Activated T-helper 1 cell treated with anti-CD3 and anti-CD28 coated beads, Interleukin-12 subunit alpha, Interleukin-12 subunit beta, Interleukin-2, Interleukin-4 antibody, amounts not matched to agents 30 ng/mL and 10 ng/mL and 1 ng/mL, durations not matched to agents 14 hours and 24 hours and 36 hours (primary cell): ENCODE data around the gene GRK1. TPM values are rescaled to one million over a fixed set of nuclear protein-coding genes. Genes with fewer than 3 reads are reported as not detected.
"Not testable (repeated sequence)": the region's sequence is repeated elsewhere in the genome, so short reads cannot be mapped to it uniquely, and the experiment has no call there.

ENCODE experiments used
- DNase-seq: peaks from one replicate; pipeline ENCODE4 v3.0.0; 2021; ENCODE audit warnings: low spot score
- H3K27ac Mint-ChIP-seq: one replicate; pipeline ENCODE4 v1.8.0; 2021; ENCODE audit warnings: mild to moderate bottlenecking, mixed read lengths
- H3K27me3 Mint-ChIP-seq: one replicate; pipeline ENCODE4 v1.8.0; 2022; ENCODE audit warnings: mild to moderate bottlenecking, moderate library complexity, mixed read lengths; ENCODE audit not compliant: insufficient read depth
- H3K36me3 Mint-ChIP-seq: one replicate; pipeline ENCODE4 v1.8.0; 2021; ENCODE audit warnings: low read depth, mixed read lengths
- H3K4me1 Mint-ChIP-seq: one replicate; pipeline ENCODE4 v1.8.0; 2021; ENCODE audit warnings: low read depth, mixed read lengths
- H3K4me3 Mint-ChIP-seq: one replicate; pipeline ENCODE4 v1.8.0; 2021; ENCODE audit warnings: mild to moderate bottlenecking, moderate library complexity, mixed read lengths
- H3K9me3 Mint-ChIP-seq: one replicate; pipeline ENCODE4 v1.8.0; 2021; ENCODE audit warnings: mixed read lengths
- intact Hi-C: fragments of 100-400 bp; cut with micrococcal nuclease; formaldehyde crosslinking; loops from one replicate; pipeline ENCODE4 v1.15.1; 2024
- total RNA-seq: library from RNA; stranded (reverse); gene quantifications from 2 replicates; pipeline ENCODE4 v1.2.3, GENCODE V29; 2022

Gene GRK1
- total RNA-seq, 1 donor from 2014 or later, result not detected

GRCh38 chr13:113725329-113726105, 58.5 kb downstream of the GRK1 start:
- peak overlapping the region; percentile 82 for H3K27ac Mint-ChIP-seq
- peak; percentile 51 for DNase-seq
- H3K36me3 Mint-ChIP-seq, intact Hi-C loops, H3K9me3 Mint-ChIP-seq, H3K4me1 Mint-ChIP-seq, H3K4me3 Mint-ChIP-seq, H3K27me3 Mint-ChIP-seq: not testable (repeated sequence)

- H3K36me3 Mint-ChIP-seq, intact Hi-C loops, H3K27me3 Mint-ChIP-seq, H3K9me3 Mint-ChIP-seq, H3K4me1 Mint-ChIP-seq, H3K27ac Mint-ChIP-seq: not testable (repeated sequence)
- peak overlapping the region; percentile 37 for H3K4me3 Mint-ChIP-seq
- peak; percentile 35 for DNase-seq
Measured at GRCh38 chr13:113726106-113726821, 59.2 kb downstream of the GRK1 start.

- intact Hi-C loops, result no loop called here
- no peak overlapping the region for H3K27ac Mint-ChIP-seq
- H3K27me3 Mint-ChIP-seq, result peaks cover 2% of the 10 kb centered on the region
- H3K9me3 Mint-ChIP-seq, result no peaks in the 10 kb centered on the region
- H3K4me3 Mint-ChIP-seq, result no peak overlapping the region
- no peak for DNase-seq
- no peaks in the 10 kb centered on the region for H3K4me1 Mint-ChIP-seq
- no peaks in the 10 kb centered on the region for H3K36me3 Mint-ChIP-seq
Measured at GRCh38 chr13:113726961-113727411, 60.0 kb downstream of the GRK1 start.

GRCh38 chr13:113728571-113729054, 61.6 kb downstream of the GRK1 start:
- Mint-ChIP-seq H3K4me3 (no peak overlapping the region), H3K36me3 (no peaks in the 10 kb centered on the region), H3K27me3 (peaks cover 2% of the 10 kb centered on the region), H3K9me3 (no peaks in the 10 kb centered on the region), H3K4me1 (no peaks in the 10 kb centered on the region), H3K27ac (no peak overlapping the region)
- DNase-seq, result no peak
- intact Hi-C loops, result no loop called here

- no peaks in the 10 kb centered on the region for H3K36me3 Mint-ChIP-seq
- intact Hi-C loops, result no loop called here
- H3K9me3 Mint-ChIP-seq, result no peaks in the 10 kb centered on the region
- H3K4me3 Mint-ChIP-seq, result no peak overlapping the region
- no peaks in the 10 kb centered on the region for H3K4me1 Mint-ChIP-seq
- no peak for DNase-seq
- peaks cover 2% of the 10 kb centered on the region for H3K27me3 Mint-ChIP-seq
- H3K27ac Mint-ChIP-seq, result no peak overlapping the region
Measured at GRCh38 chr13:113729187-113730019, 62.4 kb downstream of the GRK1 start.

GRCh38 chr13:113730258-113730691, 63.3 kb downstream of the GRK1 start:
- H3K36me3 Mint-ChIP-seq, result no peaks in the 10 kb centered on the region
- no peaks in the 10 kb centered on the region for H3K27me3 Mint-ChIP-seq
- no peaks in the 10 kb centered on the region for H3K4me1 Mint-ChIP-seq
- no peak for DNase-seq
- H3K9me3 Mint-ChIP-seq, result no peaks in the 10 kb centered on the region
- intact Hi-C loops, result no loop called here
- no peak overlapping the region for H3K27ac Mint-ChIP-seq
- H3K4me3 Mint-ChIP-seq, result no peak overlapping the region

GRCh38 chr13:113730831-113731191, 63.8 kb downstream of the GRK1 start:
- Mint-ChIP-seq H3K27me3 (no peaks in the 10 kb centered on the region), H3K27ac (no peak overlapping the region), H3K4me3 (no peak overlapping the region), H3K36me3 (no peaks in the 10 kb centered on the region), H3K4me1 (no peaks in the 10 kb centered on the region), H3K9me3 (no peaks in the 10 kb centered on the region)
- intact Hi-C loops, result no loop called here
- no peak for DNase-seq

GRCh38 chr13:113731192-113732175, 64.5 kb downstream of the GRK1 start:
- intact Hi-C loops, result no loop called here
- Mint-ChIP-seq H3K36me3 (no peaks in the 10 kb centered on the region), H3K4me1 (no peaks in the 10 kb centered on the region), H3K9me3 (no peaks in the 10 kb centered on the region), H3K4me3 (no peak overlapping the region), H3K27me3 (no peaks in the 10 kb centered on the region), H3K27ac (no peak overlapping the region)
- no peak for DNase-seq

- Mint-ChIP-seq H3K36me3 (no peaks in the 10 kb centered on the region), H3K4me1 (no peaks in the 10 kb centered on the region), H3K27ac (no peak overlapping the region), H3K9me3 (no peaks in the 10 kb centered on the region), H3K4me3 (no peak overlapping the region), H3K27me3 (no peaks in the 10 kb centered on the region)
- intact Hi-C loops, result no loop called here
- DNase-seq, result no peak
Measured at GRCh38 chr13:113732176-113732960, 65.3 kb downstream of the GRK1 start.

- Mint-ChIP-seq H3K4me1 (no peaks in the 10 kb centered on the region), H3K27ac (no peak overlapping the region), H3K4me3 (no peak overlapping the region), H3K36me3 (no peaks in the 10 kb centered on the region), H3K27me3 (peaks cover 4% of the 10 kb centered on the region), H3K9me3 (no peaks in the 10 kb centered on the region)
- intact Hi-C loops, result no loop called here
- no peak for DNase-seq
Measured at GRCh38 chr13:113732961-113733950, 66.2 kb downstream of the GRK1 start.
